GM12891 (cell line): ENCODE data around the gene BCKDHA.

Experiments used
- POLR2A ChIP-seq: IDR thresholded peaks from 2 replicates; pipeline ENCODE4 v1.6.1; 2011; ENCODE audit warnings: low read depth, low read length, control low read depth
- POLR2AphosphoS5 ChIP-seq: IDR thresholded peaks from 2 replicates; pipeline ENCODE4 v1.6.1; 2011; ENCODE audit warnings: low read depth, low read length, control low read depth

GRCh38 chr19:41399525-41399924 lies 1.9 kb downstream of the BCKDHA start:
- TF ChIP-seq POLR2AphosphoS5 (no peak), POLR2A (no peak)
